22Rv1 (cell line): ENCODE measurements around the gene TAGLN3.

Source experiments
- ZFX ChIP-seq: fragments of 450-650 bp; IDR thresholded peaks from 2 replicates; pipeline ENCODE4 v1.6.1; 2017; ENCODE audit warnings: antibody characterized with exemption, borderline replicate concordance
- TF ChIP-seq, protein P1 (sequence below): fragments of 450-650 bp; IDR thresholded peaks from 2 replicates; pipeline ENCODE4 v1.5.1; 2017; ENCODE audit warnings: mild to moderate bottlenecking

DNA sequence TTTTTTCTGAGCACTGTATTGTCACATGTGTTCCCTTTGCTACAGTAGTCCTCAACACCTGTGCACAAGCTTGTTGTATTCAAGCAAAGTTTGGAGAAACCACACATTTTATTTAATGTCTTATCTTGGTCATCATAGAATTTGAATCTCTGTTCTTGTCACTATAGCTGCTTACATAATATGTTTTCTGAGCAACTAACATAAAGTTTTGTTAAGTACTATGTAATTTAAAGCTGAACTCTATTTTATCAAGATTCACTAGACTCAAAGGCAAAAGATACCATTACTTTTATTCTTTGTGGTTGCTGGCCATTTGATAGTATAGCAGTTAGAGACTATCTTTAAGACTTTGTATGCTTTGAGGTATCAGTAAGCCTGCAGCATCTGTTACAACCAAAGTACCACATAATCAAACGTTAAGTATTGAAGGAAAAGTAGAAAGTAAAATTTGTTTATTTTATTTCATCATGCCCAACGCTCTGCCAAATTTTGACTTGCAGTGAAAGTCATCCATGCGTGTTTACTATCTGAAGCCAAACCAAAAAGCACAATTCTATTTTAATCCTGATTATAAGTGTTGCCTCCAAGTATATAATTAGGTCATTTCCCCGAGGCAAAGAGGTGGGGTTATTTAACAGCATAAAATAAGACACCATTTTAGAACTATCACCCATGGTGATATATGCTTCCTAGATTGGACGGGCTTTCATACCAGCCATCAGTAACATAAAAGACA is 30.2 kb upstream of the TAGLN3 start:
- TF ChIP-seq, protein P1, sequence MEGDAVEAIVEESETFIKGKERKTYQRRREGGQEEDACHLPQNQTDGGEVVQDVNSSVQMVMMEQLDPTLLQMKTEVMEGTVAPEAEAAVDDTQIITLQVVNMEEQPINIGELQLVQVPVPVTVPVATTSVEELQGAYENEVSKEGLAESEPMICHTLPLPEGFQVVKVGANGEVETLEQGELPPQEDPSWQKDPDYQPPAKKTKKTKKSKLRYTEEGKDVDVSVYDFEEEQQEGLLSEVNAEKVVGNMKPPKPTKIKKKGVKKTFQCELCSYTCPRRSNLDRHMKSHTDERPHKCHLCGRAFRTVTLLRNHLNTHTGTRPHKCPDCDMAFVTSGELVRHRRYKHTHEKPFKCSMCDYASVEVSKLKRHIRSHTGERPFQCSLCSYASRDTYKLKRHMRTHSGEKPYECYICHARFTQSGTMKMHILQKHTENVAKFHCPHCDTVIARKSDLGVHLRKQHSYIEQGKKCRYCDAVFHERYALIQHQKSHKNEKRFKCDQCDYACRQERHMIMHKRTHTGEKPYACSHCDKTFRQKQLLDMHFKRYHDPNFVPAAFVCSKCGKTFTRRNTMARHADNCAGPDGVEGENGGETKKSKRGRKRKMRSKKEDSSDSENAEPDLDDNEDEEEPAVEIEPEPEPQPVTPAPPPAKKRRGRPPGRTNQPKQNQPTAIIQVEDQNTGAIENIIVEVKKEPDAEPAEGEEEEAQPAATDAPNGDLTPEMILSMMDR = no peak
- no peak for TF ChIP-seq ZFX
